GM04503 (cell line): ENCODE results near the gene FOCAD.
A peak's percentile ranks its signal among the peaks of the same experiment; 100 is the strongest.

Source experiments
- DNase-seq: peaks from one replicate; pipeline ENCODE4 v3.0.0-alpha.2; 2012; ENCODE audit warnings: low read depth

The FOCAD gene

DNA sequence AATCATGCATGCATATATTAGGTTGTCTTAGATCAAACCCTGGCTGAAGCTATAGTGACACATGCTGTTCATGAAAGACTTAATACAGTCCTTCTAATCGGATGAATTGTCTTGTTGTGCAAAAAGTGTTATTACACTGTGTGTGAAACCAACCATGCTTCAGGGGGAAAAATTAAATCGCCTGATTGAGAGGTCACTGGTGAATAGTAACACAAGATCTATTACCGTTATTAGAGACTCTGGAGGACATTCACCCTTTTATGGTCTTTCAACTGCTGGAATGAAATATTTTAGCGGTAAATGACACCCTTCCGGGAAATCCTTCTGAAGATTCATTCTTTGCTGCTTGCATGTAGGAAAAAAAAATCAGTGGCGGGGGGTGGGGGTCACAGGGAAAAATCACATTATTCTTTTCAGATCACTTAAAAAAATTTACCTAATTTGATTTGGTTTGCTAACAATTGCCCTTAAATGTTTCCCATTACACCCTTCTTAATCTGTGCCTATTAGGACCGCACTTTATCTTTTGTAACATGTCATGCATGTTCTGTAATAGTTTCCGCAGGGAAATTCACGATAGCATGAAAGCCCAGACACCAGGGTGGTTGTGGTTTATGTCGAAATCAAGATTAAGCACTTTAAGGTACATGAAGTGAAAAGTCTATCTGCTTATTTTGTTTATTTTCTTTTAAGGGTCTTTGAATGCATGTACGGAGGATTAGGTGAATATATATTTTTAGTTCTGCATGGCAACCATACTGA, 120.6 kb downstream of the FOCAD start:
- DNase-seq, result no peak

DNA sequence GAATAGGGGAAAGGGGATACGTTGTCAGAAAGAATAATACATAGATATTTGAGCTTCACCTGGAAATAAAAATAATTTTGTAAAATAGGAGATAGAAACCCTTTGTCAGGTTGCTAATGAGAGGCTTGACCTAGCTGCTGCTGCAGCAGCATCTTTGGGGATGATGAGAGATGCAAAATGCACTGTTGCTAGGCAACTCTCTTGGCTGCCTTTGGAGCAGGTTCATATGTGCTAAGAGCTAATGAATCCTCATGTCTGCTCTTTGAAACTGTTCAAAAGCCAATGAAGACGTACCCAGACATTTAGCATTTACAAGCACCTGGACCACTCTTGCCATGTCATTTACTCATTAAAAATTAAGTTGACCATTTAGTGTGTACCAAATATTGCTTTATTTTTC, 121.7 kb downstream of the FOCAD start:
- DNase-seq, result no peak

DNA sequence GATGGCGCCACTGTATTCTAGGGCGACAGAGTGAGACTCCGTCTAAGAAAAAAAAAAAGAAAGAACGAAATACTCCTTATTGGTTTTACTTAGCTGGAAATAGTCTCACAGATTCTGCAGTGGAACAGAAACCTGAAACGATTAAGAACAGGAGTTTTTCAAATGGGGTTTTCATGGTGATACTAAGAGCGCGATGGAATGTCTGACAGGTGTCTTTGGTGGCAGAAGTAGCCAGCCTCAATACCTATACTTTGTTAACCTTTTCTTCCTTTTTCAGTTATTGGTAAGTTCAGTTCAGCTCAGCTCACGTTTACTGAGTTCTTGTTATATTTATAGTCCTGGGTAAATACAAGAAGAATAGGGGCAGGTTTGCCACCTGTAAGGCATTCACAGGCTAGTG, 123.9 kb downstream of the FOCAD start:
- DNase-seq, result no peak

DNA sequence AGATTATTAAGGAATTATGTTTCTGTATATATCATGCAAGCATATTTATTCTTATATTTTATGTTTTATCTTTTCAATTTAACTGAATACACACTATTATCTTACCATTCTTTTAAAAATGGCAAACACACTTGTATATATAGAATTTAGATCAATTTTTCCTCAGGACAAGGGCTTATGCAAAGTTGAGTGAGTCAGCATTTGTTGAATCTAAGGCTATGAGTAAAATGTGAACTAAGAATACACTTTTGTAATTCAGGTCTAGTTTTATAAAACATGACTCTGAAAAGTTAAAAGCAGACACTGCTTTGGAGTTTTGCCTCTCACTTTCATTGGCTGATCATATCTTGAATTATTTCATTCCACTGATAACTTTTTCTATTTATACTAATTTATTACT, 127.8 kb downstream of the FOCAD start:
- DNase-seq, result no peak

DNA sequence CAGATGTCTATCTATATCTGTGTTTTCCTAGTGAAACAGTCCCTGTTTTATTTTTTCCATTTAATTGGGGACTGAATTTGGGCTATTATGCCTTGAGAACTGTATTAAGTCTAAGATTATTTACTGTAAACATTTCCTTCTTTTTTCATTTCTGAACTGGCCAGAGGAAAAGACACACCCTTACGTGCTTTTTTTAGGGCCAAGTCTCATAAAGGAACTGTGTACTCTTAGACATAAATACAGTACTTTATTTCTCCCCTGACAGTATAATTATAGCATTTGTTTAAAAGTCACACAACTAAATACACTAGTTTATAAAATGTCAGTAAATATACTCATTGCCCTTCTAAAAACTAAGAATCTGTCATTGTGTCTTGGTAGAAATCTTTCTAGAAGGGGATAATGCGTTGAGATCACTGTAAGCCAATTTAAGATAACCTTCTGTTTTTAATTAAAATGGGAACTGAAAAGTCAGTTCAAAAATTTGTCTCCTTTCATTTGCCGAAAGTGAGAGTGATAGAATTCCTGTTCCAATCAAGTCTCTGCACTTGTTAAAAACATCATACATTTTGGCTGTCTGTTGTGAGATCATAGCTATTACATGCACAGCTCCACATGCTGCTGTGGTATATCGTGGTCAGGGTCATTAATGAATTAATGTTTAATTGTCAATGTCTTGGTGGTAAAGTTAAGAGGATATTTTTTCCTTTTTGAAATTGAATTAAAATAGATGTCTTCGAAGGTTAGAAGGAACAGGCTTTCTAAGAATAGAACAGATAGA, 132.1 kb downstream of the FOCAD start:
- no peak for DNase-seq

DNA sequence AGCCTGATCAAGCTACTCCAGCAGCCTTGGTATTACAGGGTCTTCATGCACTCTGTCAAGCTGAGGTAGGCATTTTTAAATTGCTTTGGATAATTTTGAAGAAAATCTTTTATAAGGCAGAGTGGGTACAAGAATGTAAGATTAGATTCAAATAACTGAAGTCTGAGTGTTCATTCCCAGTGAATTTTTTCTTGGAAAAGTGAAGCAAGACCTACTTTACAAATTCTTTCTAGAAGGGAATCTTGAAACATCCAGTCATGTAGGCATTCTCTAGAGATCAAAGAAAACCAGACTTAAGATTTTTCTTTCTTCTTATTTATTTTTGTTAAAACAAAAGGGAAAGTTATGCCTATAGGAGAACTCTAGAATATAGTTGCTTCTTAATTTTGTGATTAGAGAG, 139.0 kb downstream of the FOCAD start:
- no peak for DNase-seq

DNA sequence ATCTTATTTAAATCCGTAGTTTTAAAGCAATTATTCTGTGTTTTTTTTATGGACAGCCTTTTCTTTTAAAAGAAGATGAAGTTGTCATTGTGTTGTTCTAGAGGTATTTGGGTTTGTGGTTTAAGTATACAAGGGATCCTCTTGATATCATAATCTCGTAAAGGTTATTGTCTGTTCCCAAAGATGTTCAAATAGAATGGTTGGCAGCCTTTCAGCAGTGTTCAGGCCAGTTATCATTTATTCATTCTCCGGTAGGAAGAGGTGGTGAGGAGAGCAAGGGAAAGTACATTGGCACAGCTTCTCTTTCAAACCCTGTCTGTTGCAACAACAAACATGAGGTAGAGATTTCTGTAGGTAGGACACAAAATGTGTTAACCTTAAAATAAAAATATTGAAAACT, 147.0 kb downstream of the FOCAD start:
- DNase-seq, result no peak

DNA sequence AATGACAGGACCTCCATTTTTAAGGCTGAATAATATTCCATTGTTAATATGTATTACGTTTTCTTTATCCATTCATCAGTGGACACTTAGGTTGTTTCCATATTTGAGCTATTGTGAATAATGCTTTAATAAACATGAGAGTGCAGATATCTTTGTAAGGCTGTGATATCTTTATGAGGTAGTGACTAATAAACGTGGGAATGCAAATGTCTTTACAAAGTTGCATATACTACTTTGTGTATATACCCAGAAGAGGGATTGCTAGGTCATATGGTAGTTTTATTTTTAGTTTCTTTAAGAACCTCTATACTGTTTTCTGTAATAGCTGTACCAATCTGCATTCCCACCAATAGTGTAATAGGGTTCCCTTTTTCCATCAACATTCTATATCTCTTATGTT, 148.7 kb downstream of the FOCAD start:
- DNase-seq, result no peak

DNA sequence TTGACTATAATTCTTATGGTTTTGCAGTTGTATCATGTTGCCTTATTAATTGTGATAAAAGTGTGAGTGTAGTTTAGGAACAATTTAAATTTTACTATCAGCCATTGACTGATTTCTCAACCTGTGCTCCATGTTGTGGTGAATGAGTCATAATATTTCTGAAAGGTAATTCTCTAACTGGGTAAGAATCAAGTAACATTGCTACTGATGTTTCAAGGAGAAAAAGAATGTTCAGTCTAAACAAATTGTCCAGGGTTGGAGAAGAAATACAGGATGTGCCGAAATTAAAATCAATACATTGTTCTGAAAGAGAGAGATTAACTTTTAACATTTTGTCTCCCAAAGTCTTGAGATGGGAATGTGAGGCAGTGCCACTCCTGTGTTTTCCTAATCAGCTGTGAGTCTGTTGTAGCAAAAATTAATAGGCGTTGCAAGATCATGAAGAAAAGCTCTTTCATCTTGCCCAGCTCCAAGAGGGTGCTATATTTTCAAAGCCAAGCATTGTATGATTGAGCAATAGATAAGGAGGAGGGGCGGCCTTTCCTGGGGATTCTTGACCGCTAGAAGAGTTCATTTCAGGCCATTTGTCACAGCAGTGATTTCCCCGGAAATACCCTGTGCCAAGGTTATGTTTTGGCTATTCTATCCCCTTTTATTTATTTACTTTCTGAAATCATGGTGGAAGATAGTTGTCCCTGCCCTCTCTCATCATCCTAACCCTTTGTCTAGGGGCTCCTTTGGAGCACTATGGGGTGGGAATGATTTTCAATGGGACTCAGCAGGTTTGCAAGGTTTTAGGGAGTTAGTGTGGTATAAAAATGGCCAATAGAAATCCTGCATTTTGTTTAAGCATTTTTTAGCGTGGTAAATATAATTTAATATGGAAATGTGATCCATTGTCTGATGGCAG, 151.6 kb downstream of the FOCAD start:
- no peak for DNase-seq

DNA sequence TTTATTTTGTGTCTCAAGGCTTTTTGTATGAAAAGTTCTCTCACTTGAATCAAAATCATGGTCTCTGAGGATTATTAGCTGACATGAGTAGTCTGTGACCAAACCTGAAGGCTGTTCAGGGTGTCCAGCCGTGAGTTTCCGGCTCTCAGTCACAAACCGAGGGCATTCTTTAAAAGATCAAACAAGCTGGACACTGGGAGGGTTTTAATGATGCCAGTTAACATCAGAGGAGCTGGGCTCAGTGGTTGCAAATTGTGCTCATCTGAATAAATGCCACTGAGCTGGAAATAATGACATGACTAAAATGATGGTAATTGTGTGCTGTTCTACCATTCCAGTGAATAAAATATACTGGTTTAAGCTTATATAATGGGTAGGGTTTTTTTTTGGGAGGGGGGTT, 153.1 kb downstream of the FOCAD start:
- DNase-seq, result no peak

DNA sequence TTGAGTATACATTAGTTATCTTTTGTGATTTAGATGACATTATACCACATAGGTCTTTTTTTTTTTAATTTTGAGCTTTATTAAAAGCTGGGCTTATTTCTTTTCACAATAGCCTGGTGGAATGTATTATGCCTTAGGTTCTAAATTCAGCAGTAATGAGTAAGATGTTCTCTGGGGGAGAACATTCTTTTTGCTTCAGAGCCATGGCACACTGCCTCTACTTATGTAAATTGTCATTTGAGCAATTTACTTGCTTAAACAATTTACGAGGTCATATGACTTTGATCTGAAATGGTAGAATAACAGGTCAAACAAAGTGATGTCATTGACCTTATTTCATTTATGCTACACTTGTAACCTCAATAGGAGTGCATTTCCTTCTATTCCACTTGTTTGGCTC, 154.2 kb downstream of the FOCAD start:
- no peak for DNase-seq

DNA sequence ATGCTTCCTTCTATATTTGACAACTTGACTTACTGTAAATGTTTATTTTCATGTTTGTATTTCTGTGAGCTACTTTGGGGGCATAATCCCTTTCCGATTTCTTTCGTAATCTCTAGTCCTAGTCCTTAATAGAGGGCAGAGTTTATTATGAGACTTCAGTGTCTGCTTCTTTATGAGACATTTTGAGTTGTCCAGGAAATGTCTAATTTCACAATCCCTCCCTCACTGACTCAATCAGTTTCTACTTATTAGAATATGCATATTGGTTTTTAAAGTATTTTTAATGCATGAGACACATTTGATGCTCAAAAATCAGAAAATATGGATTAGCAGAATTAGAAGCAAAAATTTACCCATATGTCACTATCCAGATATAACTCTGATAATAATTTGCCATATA, 160.9 kb downstream of the FOCAD start:
- no peak for DNase-seq

DNA sequence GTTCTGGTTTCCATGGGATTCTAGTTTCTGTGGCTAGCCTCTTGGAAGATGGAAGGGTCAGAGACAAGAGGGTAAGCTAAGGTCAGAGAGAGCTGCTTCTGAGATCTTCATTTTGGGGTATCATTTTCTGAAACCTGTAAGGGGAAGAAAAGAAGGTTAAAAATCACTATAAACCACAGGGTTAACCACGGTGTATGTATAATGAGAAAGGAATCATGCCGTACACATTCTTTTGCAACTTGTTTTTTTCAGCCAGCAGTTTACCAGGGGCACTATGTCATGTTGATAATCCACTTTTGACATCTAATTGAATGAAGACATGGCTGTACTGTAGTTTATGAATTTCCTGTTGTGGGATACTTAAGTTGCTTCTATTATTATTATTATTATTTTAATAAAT, 164.4 kb downstream of the FOCAD start:
- no peak for DNase-seq

DNA sequence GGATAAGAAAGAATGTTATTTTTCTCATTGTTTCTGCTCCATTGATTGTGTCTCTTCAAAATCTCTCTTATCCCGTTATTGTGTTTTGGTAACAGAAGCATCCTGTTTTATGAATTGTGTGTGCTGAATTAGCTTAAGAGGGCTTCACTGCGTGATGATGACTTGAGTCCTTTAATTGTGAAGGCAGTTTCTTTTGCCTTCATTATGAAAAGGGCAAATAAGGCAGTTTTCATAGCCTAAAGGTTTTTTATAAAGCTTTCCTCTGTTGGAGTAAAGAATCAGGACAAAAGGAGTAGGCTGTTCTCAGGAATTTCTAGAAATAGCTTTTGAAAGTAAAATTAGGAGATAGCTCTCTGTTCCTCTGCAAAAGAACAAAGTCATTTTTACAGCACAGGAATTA, 169.8 kb downstream of the FOCAD start:
- DNase-seq, result no peak

DNA sequence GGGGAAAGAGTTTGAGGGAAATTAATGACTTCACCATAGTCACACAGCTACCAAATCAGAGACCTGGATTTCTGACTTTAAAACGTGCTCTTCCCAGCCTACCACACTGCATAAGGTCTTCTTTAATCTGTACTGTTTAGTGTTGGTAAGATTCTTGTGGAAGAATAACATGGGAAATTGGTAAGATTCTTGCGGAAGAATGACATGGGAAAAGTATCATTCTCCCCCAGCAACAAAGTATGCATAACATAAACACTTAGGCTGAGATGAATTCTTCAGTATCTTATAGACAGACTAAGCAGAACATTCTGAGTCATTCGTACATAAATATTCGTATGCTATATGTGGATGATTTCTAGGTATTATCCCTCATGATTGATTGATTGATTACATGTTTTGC, 170.4 kb downstream of the FOCAD start:
- no peak for DNase-seq

DNA sequence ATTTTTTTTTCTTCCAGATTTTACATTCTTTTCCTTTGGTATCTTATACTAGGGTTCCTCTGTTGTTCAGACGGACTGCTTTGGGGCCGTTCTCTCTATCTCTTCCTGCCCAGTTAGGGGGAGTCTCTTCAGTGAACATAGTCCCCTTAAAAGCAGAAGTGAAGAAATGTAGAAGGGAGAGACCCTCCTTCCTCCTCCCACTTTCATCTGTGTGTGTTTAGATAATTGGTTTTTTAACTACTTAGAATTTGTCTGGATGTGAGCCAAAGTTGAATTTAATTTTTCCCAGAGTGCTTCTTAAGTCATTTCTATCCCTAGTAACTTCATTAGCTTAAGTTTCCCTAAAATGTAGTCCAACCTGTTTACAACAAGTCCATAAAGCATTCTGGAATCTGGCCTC, 179.9 kb downstream of the FOCAD start:
- no peak for DNase-seq

DNA sequence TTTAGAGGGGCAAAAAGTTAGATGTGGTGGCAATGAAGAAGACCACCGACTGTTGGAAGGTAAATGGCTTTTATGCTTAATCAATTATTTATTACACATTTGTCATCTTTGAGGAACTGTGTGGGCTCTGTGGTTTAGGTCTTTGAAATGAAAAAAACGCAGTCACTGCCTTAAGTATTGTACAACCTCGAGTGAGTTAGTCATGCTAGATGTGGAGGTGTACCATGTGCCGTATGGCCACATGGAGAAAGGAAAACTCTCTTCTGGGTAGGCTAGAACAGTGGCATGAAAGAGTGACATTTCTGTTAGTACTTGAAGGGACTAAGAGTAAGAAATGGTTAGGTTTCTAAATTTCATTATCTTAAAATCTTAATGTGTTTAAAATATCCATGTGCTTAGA, 181.3 kb downstream of the FOCAD start:
- DNase-seq, result no peak

DNA sequence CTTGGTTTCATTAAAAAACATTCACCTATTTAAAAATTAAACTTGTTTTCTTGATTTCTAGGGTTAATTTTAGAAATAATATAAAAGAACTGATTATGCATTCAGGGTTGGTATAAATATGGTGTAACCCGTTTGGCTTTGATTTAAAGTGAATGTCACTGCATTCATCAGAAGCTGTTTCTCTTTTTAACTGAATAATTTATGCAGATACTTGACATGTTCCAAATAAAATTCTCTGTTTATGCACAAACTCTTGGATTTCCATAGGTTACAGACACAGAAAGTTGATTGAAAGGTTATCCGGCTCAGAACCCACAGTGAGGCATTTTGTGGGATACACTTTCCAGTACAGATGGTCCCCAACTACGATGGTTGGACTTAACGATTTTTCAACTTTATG, 186.1 kb downstream of the FOCAD start:
- no peak for DNase-seq

DNA sequence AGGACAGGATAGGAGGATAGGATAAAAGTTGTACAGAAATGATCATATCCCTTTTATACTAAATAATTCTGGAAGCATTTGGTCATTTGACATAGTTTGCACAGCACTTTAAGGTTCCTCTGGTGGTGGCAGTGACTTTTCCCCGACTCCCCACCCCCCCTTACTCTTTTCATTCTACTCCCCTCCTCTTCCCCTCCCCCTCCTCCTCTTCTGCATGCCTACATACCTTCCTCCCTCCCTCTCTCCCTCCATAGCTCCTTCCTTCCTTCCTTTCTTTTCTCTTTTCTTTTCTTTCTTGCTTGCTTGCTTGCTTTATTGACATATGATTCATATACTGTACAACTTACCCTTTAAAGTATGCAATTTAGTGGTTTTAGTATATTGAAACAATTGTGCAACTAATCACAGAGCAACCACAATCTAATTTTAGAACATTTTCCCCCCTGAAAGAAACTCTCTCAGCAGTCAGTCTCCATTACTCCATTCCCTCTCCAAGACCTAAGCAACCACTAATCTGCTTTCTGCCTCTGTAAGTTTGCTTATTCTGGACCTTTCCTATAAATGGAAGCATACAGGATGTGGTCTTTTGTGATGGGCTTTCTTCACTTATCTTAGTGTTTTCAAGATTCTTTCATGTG, 188.4 kb downstream of the FOCAD start:
- DNase-seq, result peak; percentile 65

DNA sequence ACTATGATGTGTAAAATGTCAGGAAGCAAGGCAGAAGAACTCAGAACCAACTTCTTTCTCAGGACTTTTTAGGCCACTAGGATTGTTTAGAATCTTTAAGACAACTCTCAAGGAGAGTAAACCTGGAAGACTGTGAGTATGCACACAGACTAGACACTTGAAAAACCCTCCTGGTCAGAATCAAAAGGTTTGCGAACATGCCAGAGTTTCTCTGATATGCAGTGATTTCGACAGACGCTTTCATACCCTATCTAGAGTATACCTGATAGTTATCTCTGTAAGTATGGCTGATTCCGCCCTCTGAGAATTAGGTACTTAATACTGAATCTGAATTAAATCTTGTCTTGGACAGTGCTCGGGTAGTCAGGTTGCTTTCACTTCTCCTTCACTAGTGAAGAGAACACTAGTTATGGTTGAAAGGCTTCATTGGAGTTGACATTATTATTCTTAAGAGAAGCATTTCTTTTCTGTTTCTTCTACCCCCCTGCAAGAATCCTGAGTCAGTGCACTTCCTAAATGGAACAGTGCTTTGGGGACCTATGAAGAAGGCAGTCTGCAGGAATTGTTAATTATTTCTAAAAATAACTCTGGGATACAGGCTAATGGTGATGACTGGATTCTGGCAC, 189.3 kb downstream of the FOCAD start:
- peak; percentile 11 for DNase-seq

DNA sequence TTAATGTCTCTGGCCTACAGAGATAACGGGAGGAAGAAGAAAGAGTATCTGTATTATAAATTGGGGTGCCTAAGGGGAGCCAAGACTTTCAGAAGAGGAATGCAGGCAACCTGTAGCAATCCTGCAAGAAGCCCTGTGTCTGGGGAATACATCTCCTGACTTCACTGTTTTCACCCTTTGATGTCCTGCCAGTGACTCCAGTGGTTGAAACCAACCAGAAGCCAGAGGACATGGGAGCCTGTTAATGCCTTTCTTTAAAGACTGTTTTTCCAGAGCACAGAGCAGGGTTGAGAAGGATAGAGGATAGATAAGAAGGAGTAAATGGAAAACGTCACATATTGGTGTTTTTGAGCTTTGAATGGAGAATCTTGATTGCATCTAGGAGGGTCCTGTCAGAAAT, 196.2 kb downstream of the FOCAD start:
- DNase-seq, result no peak

DNA sequence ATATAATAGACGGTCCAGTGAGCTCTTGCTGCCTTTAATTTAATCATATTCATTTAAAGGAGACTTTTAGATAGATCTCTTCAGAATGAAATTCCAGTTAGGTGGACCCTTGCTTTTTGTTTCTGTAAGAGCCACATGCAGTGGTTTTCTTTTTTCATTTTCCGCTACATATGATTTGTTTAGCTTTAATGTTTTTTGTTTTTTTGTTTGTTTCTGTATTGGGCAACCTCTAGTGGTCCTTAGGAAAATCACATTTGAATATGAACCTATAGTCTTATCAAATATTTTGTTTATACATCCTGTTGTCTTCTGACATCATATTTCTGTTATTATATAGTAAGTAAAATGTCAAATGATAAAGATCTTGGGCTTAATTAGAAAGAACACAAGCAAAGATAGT, 196.6 kb downstream of the FOCAD start:
- no peak for DNase-seq
